Subcutaneous abdominal adipose tissue (tissue), 5 donors: Measurements from ENCODE around the gene TRMO.
"Not testable (repeated sequence)": the region's sequence is repeated elsewhere in the genome, so short reads cannot be mapped to it uniquely, and the experiment has no call there.

Source experiments
- H3K27ac ChIP-seq: one replicate; pipeline ENCODE4 v1.7.0; 2013; ENCODE audit warnings: low read depth, mild to moderate bottlenecking, inconsistent platforms, low read length, moderate library complexity
- H3K27me3 ChIP-seq, 5 donors: one replicate each; pipeline ENCODE4 v1.7.0; 2013; ENCODE audit warnings: low read length in 5 of 5, inconsistent platforms in 1 of 5; ENCODE audit not compliant: control insufficient read depth in 5 of 5, insufficient read depth in 4 of 5
- H3K36me3 ChIP-seq, 5 donors: one replicate each; pipeline ENCODE4 v1.7.0; 2013; ENCODE audit warnings: low read length in 5 of 5; ENCODE audit not compliant: control insufficient read depth in 5 of 5, insufficient read depth in 5 of 5
- H3K4me1 ChIP-seq, 5 donors: one replicate each; pipeline ENCODE4 v1.7.0; 2013; ENCODE audit warnings: low read length in 5 of 5, mild to moderate bottlenecking in 3 of 5, moderate library complexity in 1 of 5; ENCODE audit not compliant: control insufficient read depth in 5 of 5, insufficient read depth in 5 of 5
- H3K4me3 ChIP-seq, 5 donors: one replicate each; pipeline ENCODE4 v1.7.0; 2013; ENCODE audit warnings: low read length in 5 of 5, low read depth in 1 of 5
- H3K9ac ChIP-seq, 5 donors: one replicate each; pipeline ENCODE4 v1.7.0; 2013; ENCODE audit warnings: low read length in 5 of 5, mild to moderate bottlenecking in 4 of 5, moderate library complexity in 3 of 5
- H3K9me3 ChIP-seq, 5 donors: one replicate each; pipeline ENCODE4 v1.7.0; 2013; ENCODE audit warnings: low read length in 5 of 5; ENCODE audit not compliant: control insufficient read depth in 5 of 5
- donor health status: healthy.
- donor health status: healthy.
- donor health status: healthy.
- donor health status: healthy.
- donor health status: healthy.

Gene TRMO

GRCh38 chr9:97959585-97959984 lies 37.3 kb upstream of the TRMO start:
- no peaks in the 10 kb centered on the region for H3K4me1 ChIP-seq
- H3K4me3 ChIP-seq = no peak overlapping the region
- H3K9ac ChIP-seq = no peak overlapping the region
- H3K9me3 ChIP-seq = no peaks in the 10 kb centered on the region
- no peaks in the 10 kb centered on the region for H3K36me3 ChIP-seq
- H3K27ac ChIP-seq = no peak overlapping the region
- H3K27me3 ChIP-seq = peaks cover 0 to 3% (median 0%) of the 10 kb centered on the region in 5 donors

DNA sequence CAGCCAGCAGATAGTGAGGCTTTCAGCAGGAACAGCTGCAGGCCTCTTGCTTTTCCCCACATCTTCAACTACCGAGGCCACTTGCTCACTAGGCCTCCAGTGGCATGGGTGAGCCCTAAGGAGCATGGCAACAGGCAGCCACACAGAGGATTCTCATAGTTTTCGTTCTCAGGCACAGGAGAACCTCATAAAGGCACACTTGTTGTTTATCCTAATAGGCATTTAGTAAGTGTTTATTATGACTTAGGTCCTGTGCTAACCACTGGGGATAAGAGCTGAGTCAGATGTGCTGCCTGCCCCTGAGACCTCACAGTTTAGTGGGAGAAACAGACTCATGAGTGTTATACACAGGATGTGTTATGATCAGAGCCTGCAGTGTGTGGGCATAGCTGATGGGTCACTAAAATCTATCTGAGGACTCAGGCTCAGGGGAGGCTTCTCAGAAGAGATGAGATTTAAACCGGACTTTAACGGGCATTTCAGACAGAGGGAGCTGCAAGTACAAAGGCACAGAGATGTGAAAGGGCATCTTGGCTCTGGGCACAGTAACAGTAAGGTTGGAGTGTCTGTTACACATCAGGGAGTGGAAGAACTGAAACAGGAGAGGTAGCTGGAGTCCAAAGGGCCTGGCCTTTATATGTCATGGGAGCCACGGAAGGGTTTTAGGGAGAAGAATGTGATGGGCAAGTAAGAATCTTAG lies 36.7 kb upstream of the TRMO start:
- Histone ChIP-seq H3K4me3 (no peak overlapping the region), H3K9ac (no peak overlapping the region), H3K9me3 (no peaks in the 10 kb centered on the region), H3K4me1 (no peaks in the 10 kb centered on the region), H3K27me3 (peaks cover 0 to 3% (median 0%) of the 10 kb centered on the region in 5 donors), H3K27ac (no peak overlapping the region), H3K36me3 (no peaks in the 10 kb centered on the region)

- H3K4me1 ChIP-seq = no peaks in the 10 kb centered on the region
- H3K9ac ChIP-seq = no peak overlapping the region
- H3K27me3 ChIP-seq = peaks cover 0 to 3% (median 0%) of the 10 kb centered on the region in 5 donors
- H3K9me3 ChIP-seq = no peaks in the 10 kb centered on the region
- no peak overlapping the region for H3K4me3 ChIP-seq
- no peak overlapping the region for H3K27ac ChIP-seq
- no peaks in the 10 kb centered on the region for H3K36me3 ChIP-seq
These were observed 34.0 kb upstream of the TRMO start for GRCh38 chr9:97956331-97956730.

GRCh38 chr9:97954550-97954989 lies 32.3 kb upstream of the TRMO start:
- Histone ChIP-seq H3K9ac (no peak overlapping the region), H3K4me3 (no peak overlapping the region), H3K27me3 (peaks cover 0 to 3% (median 0%) of the 10 kb centered on the region in 5 donors)

GRCh38 chr9:97950873-97951272 lies 28.6 kb upstream of the TRMO start:
- H3K4me3 ChIP-seq, H3K27ac ChIP-seq: not testable (repeated sequence)

More at GRCh38 chr9:97954550-97954989, 32.3 kb upstream of the TRMO start:
- peaks cover 0 to 3% (median 0%) of the 10 kb centered on the region in 5 donors for H3K9me3 ChIP-seq
- H3K36me3 ChIP-seq = no peaks in the 10 kb centered on the region
- H3K4me1 ChIP-seq = no peaks in the 10 kb centered on the region
- H3K27ac ChIP-seq = no peak overlapping the region

DNA sequence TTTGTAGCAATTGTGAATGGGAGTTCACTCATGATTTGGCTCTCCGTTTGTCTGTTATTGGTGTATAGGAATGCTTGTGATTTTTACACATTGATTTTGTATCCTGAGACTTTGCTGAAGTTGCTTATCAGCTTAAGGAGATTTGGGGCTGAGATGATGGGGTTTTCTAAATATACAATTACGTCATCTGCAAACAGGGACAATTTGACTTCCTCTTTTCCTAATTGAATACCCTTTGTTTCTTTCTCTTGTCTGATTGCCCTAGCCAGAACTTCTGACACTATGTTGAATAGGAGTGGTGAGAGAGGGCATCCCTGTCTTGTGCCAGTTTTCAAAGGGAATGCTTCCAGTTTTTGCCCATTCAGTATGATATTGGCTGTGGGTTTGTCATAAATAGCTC lies 24.8 kb upstream of the TRMO start:
- H3K9me3 ChIP-seq, H3K4me3 ChIP-seq, H3K27me3 ChIP-seq, H3K36me3 ChIP-seq, H3K4me1 ChIP-seq, H3K27ac ChIP-seq, H3K9ac ChIP-seq: not testable (repeated sequence)

More at GRCh38 chr9:97950873-97951272, 28.6 kb upstream of the TRMO start:
- H3K36me3 ChIP-seq, H3K4me1 ChIP-seq, H3K27me3 ChIP-seq, H3K9me3 ChIP-seq, H3K9ac ChIP-seq: not testable (repeated sequence)

DNA sequence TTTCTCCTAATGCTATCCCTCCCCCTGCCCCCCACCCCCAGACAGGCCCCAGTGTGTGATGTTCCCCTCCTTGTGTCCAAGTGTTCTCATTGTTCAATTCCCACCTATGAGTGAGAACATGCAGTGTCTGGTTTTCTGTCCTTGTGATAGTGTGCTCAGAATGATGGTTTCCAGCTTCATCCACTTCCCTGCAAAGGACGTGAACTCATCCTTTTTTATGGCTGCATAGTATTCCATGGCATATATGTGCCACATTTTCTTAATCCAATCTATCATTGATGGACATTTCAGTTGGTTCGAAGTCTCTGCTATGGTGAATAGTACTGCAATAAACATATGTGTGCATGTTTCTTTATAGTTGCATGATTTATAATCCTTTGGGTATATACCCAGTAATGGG lies 23.2 kb upstream of the TRMO start:
- not testable (repeated sequence) for H3K9me3 ChIP-seq, H3K36me3 ChIP-seq, H3K27ac ChIP-seq, H3K4me3 ChIP-seq, H3K4me1 ChIP-seq, H3K9ac ChIP-seq, H3K27me3 ChIP-seq

DNA sequence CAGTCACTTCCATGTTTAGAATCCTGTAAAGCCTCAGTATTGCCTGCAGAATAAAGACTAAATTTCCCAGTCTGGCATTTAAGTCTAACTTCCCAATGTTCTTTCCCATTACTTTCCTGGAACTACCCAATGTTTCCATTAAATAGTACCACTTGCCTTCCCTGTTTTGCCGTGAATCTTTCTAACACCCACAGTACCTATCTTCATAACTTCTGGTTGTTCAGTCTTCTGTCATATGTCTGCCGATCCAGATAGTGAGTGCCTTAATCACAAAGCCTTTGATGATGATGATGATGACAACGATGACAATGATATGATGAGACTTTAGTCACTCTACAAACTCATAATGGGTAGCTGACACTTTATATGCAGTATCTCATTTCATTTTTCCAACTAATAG lies 22.3 kb upstream of the TRMO start:
- no peak overlapping the region for H3K4me3 ChIP-seq
- H3K27ac ChIP-seq = no peak overlapping the region
- peaks cover 0 to 2% (median 0%) of the 10 kb centered on the region in 5 donors for H3K9me3 ChIP-seq
- H3K4me1 ChIP-seq = peaks cover 0 to 6% (median 4%) of the 10 kb centered on the region in 5 donors
- H3K9ac ChIP-seq = no peak overlapping the region
- H3K27me3 ChIP-seq = no peaks in the 10 kb centered on the region
- H3K36me3 ChIP-seq = no peaks in the 10 kb centered on the region

- H3K4me1 ChIP-seq = peaks cover 0 to 6% (median 4%) of the 10 kb centered on the region in 5 donors
- no peak overlapping the region for H3K4me3 ChIP-seq
- H3K27me3 ChIP-seq = no peaks in the 10 kb centered on the region
- no peak overlapping the region for H3K27ac ChIP-seq
- no peaks in the 10 kb centered on the region for H3K36me3 ChIP-seq
- H3K9ac ChIP-seq = no peak overlapping the region
- no peaks in the 10 kb centered on the region for H3K9me3 ChIP-seq
These were observed 21.1 kb upstream of the TRMO start for GRCh38 chr9:97943308-97943855.

GRCh38 chr9:97941323-97941722 lies 19.0 kb upstream of the TRMO start:
- H3K9me3 ChIP-seq = no peaks in the 10 kb centered on the region
- no peak overlapping the region for H3K27ac ChIP-seq
- no peaks in the 10 kb centered on the region for H3K36me3 ChIP-seq
- no peak overlapping the region for H3K9ac ChIP-seq
- H3K27me3 ChIP-seq = no peaks in the 10 kb centered on the region
- H3K4me3 ChIP-seq = no peak overlapping the region
- H3K4me1 ChIP-seq = peaks cover 0 to 6% (median 4%) of the 10 kb centered on the region in 5 donors
